Small intestine (tissue), 7 donors: ENCODE results near the gene IL37. TPM values are rescaled to one million over a fixed set of nuclear protein-coding genes. Genes with fewer than 3 reads are reported as not detected.
A peak's percentile ranks its signal among the peaks of the same experiment; 100 is the strongest.

ENCODE experiments used
- DNase-seq, 2 donors: peaks; one replicate each; pipeline versions ENCODE4 v3.0.0 to v3.0.0-alpha.2; 2013
- FAIRE-seq: peaks from 2 replicates; lab custom pipeline; 2012; peaks lifted over from hg19 to GRCh38; lab: Jason Lieb, UNC
- H3K27ac ChIP-seq, 3 donors: one replicate each; pipeline ENCODE4 v1.5.1; 2013; ENCODE audit warnings: low read length in 2 of 3, mild to moderate bottlenecking in 2 of 3, control low read depth in 1 of 3, inconsistent platforms in 1 of 3, low read depth in 1 of 3, moderate library complexity in 1 of 3
- H3K27me3 ChIP-seq, 3 donors: one replicate each; pipeline ENCODE4 v1.6.1; 2013; ENCODE audit warnings: low read length in 3 of 3, inconsistent platforms in 1 of 3; ENCODE audit not compliant: control insufficient read depth in 3 of 3, insufficient read depth in 3 of 3
- H3K36me3 ChIP-seq, 3 donors: one replicate each; pipeline ENCODE4 v1.6.1; 2013; ENCODE audit warnings: low read length in 3 of 3, inconsistent platforms in 1 of 3, low read depth in 1 of 3, mild to moderate bottlenecking in 1 of 3, moderate library complexity in 1 of 3; ENCODE audit not compliant: control insufficient read depth in 3 of 3, insufficient read depth in 2 of 3
- H3K4me1 ChIP-seq, 3 donors: one replicate each; pipeline ENCODE4 v1.6.1; 2013; ENCODE audit warnings: low read length in 2 of 3, inconsistent platforms in 1 of 3, low read depth in 1 of 3, mild to moderate bottlenecking in 1 of 3, moderate library complexity in 1 of 3; ENCODE audit not compliant: control insufficient read depth in 3 of 3, insufficient read depth in 2 of 3
- H3K4me3 ChIP-seq, 3 donors: one replicate each; pipeline ENCODE4 v1.5.1; 2013; ENCODE audit warnings: low read length in 3 of 3, control low read depth in 1 of 3, inconsistent platforms in 1 of 3, low read depth in 1 of 3, mild to moderate bottlenecking in 1 of 3, moderate library complexity in 1 of 3
- H3K9me3 ChIP-seq, 2 donors: one replicate each; pipeline ENCODE4 v1.6.1; 2013; ENCODE audit warnings: low read depth in 1 of 2, low read length in 1 of 2; ENCODE audit not compliant: control insufficient read depth in 2 of 2, insufficient read depth in 1 of 2
- WGBS, 3 donors: extraction: QIAGEN DNeasy Blood & Tissue Kit; methylation state at CpG; one replicate each; pipeline ENCODE4 v1.1.7; 2013; 5-methylcytosine and 5-hydroxymethylcytosine counted together
- polyA plus RNA-seq, 4 donors: library from polyadenylated mRNA; stranded (reverse) in 3 of 4; unstranded in 1 of 4; fragments of 200-250 nt in 3 of 4; fragments of 120-200 nt in 1 of 4; gene quantifications; one replicate each; pipeline versions ENCODE4 v1.2.1 to v1.2.3, GENCODE V29; 2013
- donor health status: healthy with polysubstance abuse.
- donor health status: control.
- donor health status: control.
- donor health status: Bipolar disorder and iron deficiency.
- donor health status: healthy.

IL37 gene
- polyA plus RNA-seq, 4 donors, result 1.6 TPM; not detected in 3

GRCh38 chr2:112885506-112885902, 25.5 kb upstream of the IL37 start:
- peaks cover 0 to 3% of the 10 kb centered on the region in 2 donors for H3K9me3 ChIP-seq
- no peak for FAIRE-seq

GRCh38 chr2:112886291-112886690, 24.7 kb upstream of the IL37 start:
- DNase-seq (no peak), FAIRE-seq (no peak)
- H3K36me3 ChIP-seq, result no peaks in the 10 kb centered on the region
- 74 to 85% (median 82%) methylated on average over 2 of the region's 2 CpGs for WGBS, 3 donors
- no peak overlapping the region for H3K4me3 ChIP-seq
- H3K27me3 ChIP-seq, result no peaks in the 10 kb centered on the region
- no peak overlapping the region for H3K27ac ChIP-seq
- H3K9me3 ChIP-seq, result peaks cover 0 to 3% of the 10 kb centered on the region in 2 donors
- H3K4me1 ChIP-seq, result no peaks in the 10 kb centered on the region

More at GRCh38 chr2:112885506-112885902, 25.5 kb upstream of the IL37 start:
- Histone ChIP-seq H3K4me1 (no peaks in the 10 kb centered on the region), H3K36me3 (no peaks in the 10 kb centered on the region), H3K4me3 (no peak overlapping the region), H3K27ac (no peak overlapping the region), H3K27me3 (no peaks in the 10 kb centered on the region)
- DNase-seq, result no peak
- WGBS, 3 donors, result 51 to 74% (median 69%) methylated on average over 4 of the region's 4 CpGs

GRCh38 chr2:112887964-112888749, 22.8 kb upstream of the IL37 start:
- H3K36me3 ChIP-seq, result no peaks in the 10 kb centered on the region
- H3K27me3 ChIP-seq, result no peaks in the 10 kb centered on the region
- no peak overlapping the region for H3K4me3 ChIP-seq
- H3K9me3 ChIP-seq, result peaks cover 0 to 3% of the 10 kb centered on the region in 2 donors
- WGBS, 3 donors, result 67 to 94% (median 74%) methylated on average over 2 of the region's 2 CpGs
- peaks cover 0 to 2% (median 0%) of the 10 kb centered on the region in 3 donors for H3K4me1 ChIP-seq
- DNase-seq (no peak), FAIRE-seq (no peak)
- no peak overlapping the region for H3K27ac ChIP-seq

- peaks cover 0 to 3% of the 10 kb centered on the region in 2 donors for H3K9me3 ChIP-seq
- H3K4me1 ChIP-seq, result peaks cover 0 to 2% (median 0%) of the 10 kb centered on the region in 3 donors
- H3K27me3 ChIP-seq, result no peaks in the 10 kb centered on the region
- H3K27ac ChIP-seq, result no peak overlapping the region
- DNase-seq, result no peak
- no peak overlapping the region for H3K4me3 ChIP-seq
- H3K36me3 ChIP-seq, result no peaks in the 10 kb centered on the region
- WGBS, 3 donors, result 89 to 93% (median 91%) methylated on average over 1 of the region's 1 CpG
- no peak for FAIRE-seq
Observed at GRCh38 chr2:112889976-112890375, 21.0 kb upstream of the IL37 start.

- DNase-seq (peak; percentile 24 to 56), FAIRE-seq (no peak)
- Histone ChIP-seq H3K27me3 (no peaks in the 10 kb centered on the region), H3K27ac (peak overlapping the region in 1 of 3 donors; percentile 52), H3K4me3 (no peak overlapping the region), H3K36me3 (no peaks in the 10 kb centered on the region), H3K9me3 (peaks cover 0 to 3% of the 10 kb centered on the region in 2 donors), H3K4me1 (peaks cover 0 to 4% (median 0%) of the 10 kb centered on the region in 3 donors)
- WGBS, 3 donors, result 71 to 78% (median 74%) methylated on average over 6 of the region's 6 CpGs
Observed at GRCh38 chr2:112891385-112891831, 19.6 kb upstream of the IL37 start.

GRCh38 chr2:112893752-112894151, 17.2 kb upstream of the IL37 start:
- no peak overlapping the region for H3K4me3 ChIP-seq
- no peak for DNase-seq
- WGBS, 3 donors, result 60 to 87% (median 72%) methylated on average over 2 of the region's 2 CpGs
- H3K27ac ChIP-seq, result no peak overlapping the region
- peaks cover 0 to 3% of the 10 kb centered on the region in 2 donors for H3K9me3 ChIP-seq
- FAIRE-seq, result no peak
- H3K27me3 ChIP-seq, result no peaks in the 10 kb centered on the region
- no peaks in the 10 kb centered on the region for H3K36me3 ChIP-seq
- peaks cover 0 to 19% (median 0%) of the 10 kb centered on the region in 3 donors for H3K4me1 ChIP-seq

- Histone ChIP-seq H3K4me3 (no peak overlapping the region), H3K27ac (peak overlapping the region in 1 of 3 donors; percentile 9), H3K4me1 (peaks cover 0 to 38% (median 0%) of the 10 kb centered on the region in 3 donors), H3K27me3 (no peaks in the 10 kb centered on the region), H3K9me3 (no peaks in the 10 kb centered on the region), H3K36me3 (no peaks in the 10 kb centered on the region)
- 49 to 74% (median 59%) methylated on average over 8 of the region's 8 CpGs for WGBS, 3 donors
- DNase-seq, result peak; percentile 24 to 34
- no peak for FAIRE-seq
Observed at GRCh38 chr2:112896909-112897623, 13.9 kb upstream of the IL37 start.

GRCh38 chr2:112897624-112897978, 13.4 kb upstream of the IL37 start:
- DNase-seq (peak in 1 of 2 donors; percentile 26), FAIRE-seq (no peak)
- H3K27me3 ChIP-seq, result no peaks in the 10 kb centered on the region
- WGBS, 3 donors, result 58 to 79% (median 68%) methylated on average over 3 of the region's 3 CpGs
- H3K27ac ChIP-seq, result peak overlapping the region in 1 of 3 donors; percentile 9
- no peaks in the 10 kb centered on the region for H3K9me3 ChIP-seq
- peaks cover 0 to 40% (median 0%) of the 10 kb centered on the region in 3 donors for H3K4me1 ChIP-seq
- H3K4me3 ChIP-seq, result no peak overlapping the region
- no peaks in the 10 kb centered on the region for H3K36me3 ChIP-seq
